GM12878 (cell line): ENCODE results near the gene CACNA1A. TPM values are rescaled to one million over a fixed set of nuclear protein-coding genes. Genes with fewer than 3 reads are reported as not detected.

Source experiments
- ATAC-seq: fragments of 200-7000 bp; cut with Tn5 transposase; 3 replicates; pipeline ENCODE4 v1.9.1; 2020; ENCODE audit warnings: mild to moderate bottlenecking, moderate library complexity
- BruUV-seq: library from RNA; stranded (reverse); fragments of 400-500 nt; replicated peaks from 2 replicates; lab custom pipeline; 2021; lab: Mats Ljungman, UMichigan
- CTCF ChIA-PET: fragments of 300-600 bp; sonication (Branson Sonifier 250); formaldehyde crosslinking; extraction: SDS; loops from one replicate; lab custom pipeline; 2021; ENCODE audit warnings: inconsistent platforms; lab: Yijun Ruan, JAX
- POLR2A ChIA-PET: fragments of 350-600 bp; formaldehyde crosslinking; extraction: SDS; loops from one replicate; lab custom pipeline; 2021; ENCODE audit warnings: inconsistent platforms; lab: Charles Lee
- RAD21 ChIA-PET: fragments of 300-600 bp; sonication (Branson Sonifier 250); formaldehyde crosslinking; loops from one replicate; lab custom pipeline; 2023; ENCODE audit warnings: antibody characterized with exemption; ENCODE audit not compliant: unreplicated experiment; lab: Charles Lee
- SMC1A ChIA-PET: fragments of 300-600 bp; sonication (Branson Sonifier 250); formaldehyde crosslinking; loops from one replicate; lab custom pipeline; 2023; ENCODE audit not compliant: unreplicated experiment, uncharacterized antibody; lab: Charles Lee
- DNase-seq: peaks from one replicate; pipeline ENCODE4 v3.0.0-alpha.2; 2011; ENCODE audit warnings: low read depth, low spot score
- FAIRE-seq: peaks from 3 replicates; lab custom pipeline; 2011; peaks lifted over from hg19 to GRCh38; lab: Jason Lieb, UNC
- H2AFZ ChIP-seq: 2 replicates; pipeline ENCODE4 v1.6.0; 2011; ENCODE audit warnings: low read depth, low read length, control low read depth; ENCODE audit not compliant: control insufficient read depth
- H3K27ac ChIP-seq: 2 replicates; pipeline ENCODE4 v1.5.1; 2011; ENCODE audit warnings: control low read depth; ENCODE audit not compliant: control insufficient read depth, insufficient read depth
- H3K27me3 ChIP-seq, 2 experiments: replicated peaks in 1 of 2; 2 replicates each; pipeline versions ENCODE4 v1.6.0 to v1.6.1; 2011; ENCODE audit warnings: low read length in 1 of 2; ENCODE audit not compliant: control insufficient read depth in 2 of 2, insufficient read depth in 2 of 2
- H3K36me3 ChIP-seq, 2 experiments: 2 replicates each; pipeline ENCODE4 v1.5.1; 2011; ENCODE audit warnings: low read length in 1 of 2; ENCODE audit not compliant: control insufficient read depth in 2 of 2, insufficient read depth in 2 of 2
- H3K4me1 ChIP-seq: 2 replicates; pipeline ENCODE4 v1.6.1; 2011; ENCODE audit warnings: mild to moderate bottlenecking, low read length, moderate library complexity, mixed read lengths; ENCODE audit not compliant: control insufficient read depth, insufficient read depth
- H3K4me2 ChIP-seq: 2 replicates; pipeline ENCODE4 v1.6.0; 2011; ENCODE audit warnings: control low read depth; ENCODE audit not compliant: control insufficient read depth, insufficient read depth
- H3K4me3 ChIP-seq: fragments of 200-600 bp; sonication (generic); 2 replicates; pipeline ENCODE4 v1.5.1; 2016
- H3K79me2 ChIP-seq: 2 replicates; pipeline ENCODE4 v1.6.0; 2011; ENCODE audit warnings: low read length; ENCODE audit not compliant: control insufficient read depth, insufficient read depth
- H3K9ac ChIP-seq: 2 replicates; pipeline ENCODE4 v1.8.0; 2011; ENCODE audit warnings: low read length, control low read depth, mixed read lengths; ENCODE audit not compliant: control insufficient read depth, insufficient read depth
- H3K9me3 ChIP-seq: replicated peaks from 3 replicates; pipeline ENCODE4 v1.5.1; 2011; ENCODE audit warnings: mild to moderate bottlenecking, low read length; ENCODE audit not compliant: control insufficient read depth, insufficient read depth
- H4K20me1 ChIP-seq: 2 replicates; pipeline ENCODE4 v1.6.0; 2011; ENCODE audit not compliant: control insufficient read depth, insufficient read depth
- DPF2 ChIP-seq: fragments of 450-650 bp; IDR thresholded peaks from 2 replicates; pipeline ENCODE4 v1.6.1; 2017; ENCODE audit warnings: mild to moderate bottlenecking
- MLLT1 ChIP-seq: fragments of 450-650 bp; IDR thresholded peaks from 2 replicates; pipeline ENCODE4 v1.6.1; 2016; ENCODE audit warnings: mild to moderate bottlenecking
- NR2F1 ChIP-seq: fragments of 450-650 bp; conservative IDR thresholded peaks from 2 replicates; pipeline ENCODE4 v1.6.1; 2017; ENCODE audit warnings: mild to moderate bottlenecking
- PAX8 ChIP-seq: fragments of 450-650 bp; IDR thresholded peaks from 2 replicates; pipeline ENCODE4 v1.6.1; 2017; ENCODE audit warnings: mild to moderate bottlenecking, moderate library complexity
- SRF ChIP-seq, 2 experiments: IDR thresholded peaks; 2 replicates each; pipeline ENCODE4 v1.6.1; 2011; ENCODE audit warnings: low read depth in 2 of 2, low read length in 2 of 2, mild to moderate bottlenecking in 1 of 2, moderate library complexity in 1 of 2
- TARDBP ChIP-seq: IDR thresholded peaks from 2 replicates; pipeline ENCODE4 v1.6.1; 2016; ENCODE audit warnings: borderline replicate concordance
- ZNF622 ChIP-seq: fragments of 450-650 bp; IDR thresholded peaks from 2 replicates; pipeline ENCODE4 v1.6.1; 2017; ENCODE audit warnings: mild to moderate bottlenecking, inconsistent platforms
- WGBS: methylation state at CpG from one replicate; pipeline ENCODE4 v1.1.6; 2016; ENCODE audit warnings: low lambda C conversion rate; ENCODE audit not compliant: insufficient replicate concordance, insufficient coverage; ENCODE audit errors: missing lambda C conversion rate; 5-methylcytosine and 5-hydroxymethylcytosine counted together
- in situ Hi-C: fragments of 300-500 bp; cut with MboI; formaldehyde crosslinking; loops from 9 replicates; pipeline ENCODE4 v1.14.3; 2018; ENCODE audit warnings: mixed read lengths
- intact Hi-C: fragments of 100-400 bp; cut with micrococcal nuclease; formaldehyde crosslinking; loops from one replicate; pipeline ENCODE4 v1.14.2; 2022; ENCODE audit not compliant: unreplicated experiment
- polyA plus RNA-seq, 11 experiments: library from polyadenylated mRNA; depleted of rRNA in 4 of 11; unstranded in 6 of 11; stranded (reverse) in 5 of 11; fragments of >200 nt; fragmentation: Nextera tagmentation in 4 of 11; fragmentation: Illumina TruSeq in 1 of 11; extraction: Ambion mirVana in 4 of 11; extraction: Trizol in 1 of 11; gene quantifications; 1 replicate in 1 of 11; 2 replicates in 10 of 11; pipeline versions ENCODE4 v1.2.1 to v1.2.3, GENCODE V29; 2011 to 2016; ENCODE audit warnings: inconsistent platforms in 2 of 11, missing spikeins in 2 of 11, low read depth in 1 of 11
- total RNA-seq, 4 experiments: library from RNA; depleted of rRNA in 3 of 4; stranded (reverse); fragments of >200 nt in 3 of 4; fragmentation: Illumina TruSeq in 1 of 4; extraction: Trizol in 1 of 4; gene quantifications; 2 replicates each; pipeline versions ENCODE4 v1.2.1 to v1.2.3, GENCODE V29; 2013 to 2021
- TF ChIP-seq, protein P1 (sequence below): fragments of 450-650 bp; IDR thresholded peaks from 2 replicates; pipeline ENCODE4 v1.6.1; 2017; ENCODE audit warnings: mild to moderate bottlenecking, moderate library complexity

The CACNA1A gene
- total and polyA plus RNA-seq, 10 of the 15 experiments (the other 5 are each of a cell fraction or from before 2014, with no cell fraction given) = 1.1 to 4.4 (median 2.5) TPM

DNA sequence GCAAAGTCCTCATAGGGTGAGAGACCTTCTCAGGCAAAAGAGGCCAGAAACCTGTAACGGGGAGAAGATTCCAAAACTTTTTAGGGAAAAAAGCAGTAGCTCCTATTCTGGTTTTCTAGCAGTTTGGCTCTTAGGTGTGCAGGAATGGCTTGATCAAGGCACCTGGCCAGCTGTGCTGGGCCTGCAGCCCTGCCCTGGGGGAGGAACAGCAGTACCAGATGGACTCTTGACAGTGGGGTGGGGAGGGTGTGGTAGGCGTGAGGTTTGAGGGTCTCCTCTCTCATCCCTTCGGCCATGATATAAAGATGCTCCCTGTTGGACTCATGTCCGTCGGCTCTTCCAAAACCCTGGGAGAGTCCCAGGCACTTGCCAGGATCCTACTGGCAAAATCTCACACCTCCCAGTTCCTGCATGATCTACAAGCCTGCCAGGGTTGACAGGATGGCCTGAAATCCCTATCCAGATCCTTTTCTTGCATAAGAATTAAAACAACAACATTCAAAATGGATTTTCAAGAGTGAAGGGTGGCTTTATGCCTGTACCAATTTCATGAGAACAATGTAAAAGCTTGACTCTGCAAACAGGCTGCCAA, 235.7 kb downstream of the CACNA1A start (continued):
- no peak for TF ChIP-seq SRF (IDR thresholded peaks at IDR 0.05; ENCODE audit: low read depth in 2 of 2, low read length in 2 of 2)
- TF ChIP-seq NR2F1 = no peak
- no peak for TF ChIP-seq PAX8
- TF ChIP-seq DPF2 = no peak
- TF ChIP-seq TARDBP = no peak
- no peak for TF ChIP-seq MLLT1
- TF ChIP-seq, all 136 proteins: peak for 0

DNA sequence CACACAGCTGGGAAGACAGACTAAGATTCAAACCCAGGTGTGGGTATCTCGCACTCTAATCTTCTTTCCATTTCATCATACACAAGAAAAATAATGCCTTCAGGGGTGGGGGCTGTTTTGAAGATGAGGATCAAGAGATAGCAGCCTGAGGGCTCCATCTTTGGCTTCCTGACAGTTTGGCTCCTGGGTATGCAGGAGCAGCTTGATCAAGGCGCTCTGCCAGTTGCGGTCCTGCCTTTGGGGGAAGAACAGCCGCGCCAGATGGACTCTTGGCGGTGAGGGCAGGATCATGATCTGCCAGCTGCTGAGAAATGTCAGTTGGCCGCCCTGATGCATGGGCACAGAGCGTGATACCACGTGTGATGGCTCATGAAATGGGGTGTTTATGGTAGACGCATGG, 236.9 kb downstream of the CACNA1A start:
- no peak overlapping the region for H3K27ac ChIP-seq
- DNase-seq = no peak
- H3K9ac ChIP-seq = no peak overlapping the region
- H2AFZ ChIP-seq = no peak overlapping the region
- 71% methylated on average over 10 of the region's 10 CpGs for WGBS
- CTCF ChIA-PET = interaction anchor here (1.0 to 2.6 kb wide), 3 partner anchors 9 to 74 kb away, joined by 3 to 7 read pairs (median 5); no protein-coding TSS in a partner anchor
- no peak overlapping the region for H3K4me3 ChIP-seq
- POLR2A ChIA-PET = interaction anchor here (0.5 kb wide), 1 partner anchor 47 kb away, joined by 5 read pairs; no protein-coding TSS in a partner anchor
- in situ Hi-C loops (loop anchor here (10.0 kb wide), 1 partner anchor 295 kb away; no protein-coding TSS in a partner anchor), intact Hi-C loops (no loop called here)
- ATAC-seq = no peak
- no peaks in the 10 kb centered on the region for H4K20me1 ChIP-seq
- H3K4me2 ChIP-seq = no peak overlapping the region
- SMC1A ChIA-PET = no interaction called here
- no peaks in the 10 kb centered on the region for H3K36me3 ChIP-seq
- no peaks in the 10 kb centered on the region; a peak in 1 of 4 replicates for H3K27me3 ChIP-seq
- no peaks in the 10 kb centered on the region; the same call in 2 of the 3 replicates for H3K9me3 ChIP-seq
- no TSS peak for BruUV-seq
- no peak for FAIRE-seq
- no peak for TF ChIP-seq ZNF622
- TF ChIP-seq, protein P1, sequence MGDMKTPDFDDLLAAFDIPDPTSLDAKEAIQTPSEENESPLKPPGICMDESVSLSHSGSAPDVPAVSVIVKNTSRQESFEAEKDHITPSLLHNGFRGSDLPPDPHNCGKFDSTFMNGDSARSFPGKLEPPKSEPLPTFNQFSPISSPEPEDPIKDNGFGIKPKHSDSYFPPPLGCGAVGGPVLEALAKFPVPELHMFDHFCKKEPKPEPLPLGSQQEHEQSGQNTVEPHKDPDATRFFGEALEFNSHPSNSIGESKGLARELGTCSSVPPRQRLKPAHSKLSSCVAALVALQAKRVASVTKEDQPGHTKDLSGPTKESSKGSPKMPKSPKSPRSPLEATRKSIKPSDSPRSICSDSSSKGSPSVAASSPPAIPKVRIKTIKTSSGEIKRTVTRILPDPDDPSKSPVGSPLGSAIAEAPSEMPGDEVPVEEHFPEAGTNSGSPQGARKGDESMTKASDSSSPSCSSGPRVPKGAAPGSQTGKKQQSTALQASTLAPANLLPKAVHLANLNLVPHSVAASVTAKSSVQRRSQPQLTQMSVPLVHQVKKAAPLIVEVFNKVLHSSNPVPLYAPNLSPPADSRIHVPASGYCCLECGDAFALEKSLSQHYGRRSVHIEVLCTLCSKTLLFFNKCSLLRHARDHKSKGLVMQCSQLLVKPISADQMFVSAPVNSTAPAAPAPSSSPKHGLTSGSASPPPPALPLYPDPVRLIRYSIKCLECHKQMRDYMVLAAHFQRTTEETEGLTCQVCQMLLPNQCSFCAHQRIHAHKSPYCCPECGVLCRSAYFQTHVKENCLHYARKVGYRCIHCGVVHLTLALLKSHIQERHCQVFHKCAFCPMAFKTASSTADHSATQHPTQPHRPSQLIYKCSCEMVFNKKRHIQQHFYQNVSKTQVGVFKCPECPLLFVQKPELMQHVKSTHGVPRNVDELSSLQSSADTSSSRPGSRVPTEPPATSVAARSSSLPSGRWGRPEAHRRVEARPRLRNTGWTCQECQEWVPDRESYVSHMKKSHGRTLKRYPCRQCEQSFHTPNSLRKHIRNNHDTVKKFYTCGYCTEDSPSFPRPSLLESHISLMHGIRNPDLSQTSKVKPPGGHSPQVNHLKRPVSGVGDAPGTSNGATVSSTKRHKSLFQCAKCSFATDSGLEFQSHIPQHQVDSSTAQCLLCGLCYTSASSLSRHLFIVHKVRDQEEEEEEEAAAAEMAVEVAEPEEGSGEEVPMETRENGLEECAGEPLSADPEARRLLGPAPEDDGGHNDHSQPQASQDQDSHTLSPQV = no peak
- no peaks in the 10 kb centered on the region for H3K79me2 ChIP-seq
- RAD21 ChIA-PET = no interaction called here
- H3K4me1 ChIP-seq = no peaks in the 10 kb centered on the region
